HG03097 (cell line): ENCODE data around the gene IFNG-AS1.

Experiments
- ATAC-seq: cut with Tn5 transposase; IDR thresholded peaks from one replicate; pipeline ENCODE4 v1.9.1; 2021; ENCODE audit not compliant: unreplicated experiment, low FRiP score

The IFNG-AS1 gene

GRCh38 chr12:68031881-68032739, 42.9 kb downstream of the IFNG-AS1 start:
- ATAC-seq, result no peak

- no peak for ATAC-seq
These were observed 45.3 kb downstream of the IFNG-AS1 start for GRCh38 chr12:68034567-68034966.

GRCh38 chr12:68036642-68037041, 47.4 kb downstream of the IFNG-AS1 start:
- no peak for ATAC-seq

GRCh38 chr12:68037616-68038255, 48.5 kb downstream of the IFNG-AS1 start:
- ATAC-seq, result no peak

GRCh38 chr12:68038650-68039049, 49.4 kb downstream of the IFNG-AS1 start:
- no peak for ATAC-seq

- ATAC-seq, result peak; percentile 70
These were observed 51.3 kb downstream of the IFNG-AS1 start for GRCh38 chr12:68040450-68041075.

GRCh38 chr12:68042212-68042699, 53.0 kb downstream of the IFNG-AS1 start:
- ATAC-seq, result no peak

GRCh38 chr12:68043435-68043834, 54.2 kb downstream of the IFNG-AS1 start:
- no peak for ATAC-seq

- no peak for ATAC-seq
These were observed 59.5 kb downstream of the IFNG-AS1 start for GRCh38 chr12:68048648-68049297.

GRCh38 chr12:68056300-68056699, 67.1 kb downstream of the IFNG-AS1 start:
- ATAC-seq, result no peak

GRCh38 chr12:68063900-68064590, 74.8 kb downstream of the IFNG-AS1 start:
- ATAC-seq, result no peak

- no peak for ATAC-seq
These were observed 75.9 kb downstream of the IFNG-AS1 start for GRCh38 chr12:68065163-68065562.

- no peak for ATAC-seq
These were observed 76.4 kb downstream of the IFNG-AS1 start for GRCh38 chr12:68065687-68066086.

- ATAC-seq, result no peak
These were observed 78.6 kb downstream of the IFNG-AS1 start for GRCh38 chr12:68067762-68068376.

- ATAC-seq, result no peak
These were observed 80.0 kb downstream of the IFNG-AS1 start for GRCh38 chr12:68069275-68069674.
